Transverse colon (tissue), 4 donors: ENCODE measurements around the gene CAMKK1. TPM values are rescaled to one million over a fixed set of nuclear protein-coding genes. Genes with fewer than 3 reads are reported as not detected.
"Not testable (repeated sequence)": the region's sequence is repeated elsewhere in the genome, so short reads cannot be mapped to it uniquely, and the experiment has no call there.

Source experiments
- DNase-seq: peaks from one replicate; pipeline ENCODE4 v3.0.0-alpha.2; 2019
- H3K27ac ChIP-seq, 4 donors: fragments of 200-600 bp; sonication (generic); 2 replicates each; pipeline ENCODE4 v1.5.1; 2016 to 2018; ENCODE audit warnings: inconsistent platforms in 4 of 4
- H3K27me3 ChIP-seq: fragments of 200-600 bp; sonication (generic); 2 replicates; pipeline ENCODE4 v1.5.1; 2017; ENCODE audit warnings: inconsistent platforms
- H3K36me3 ChIP-seq, 4 donors: fragments of 200-600 bp; sonication (generic); 2 replicates each; pipeline ENCODE4 v1.5.1; 2017 to 2019; ENCODE audit warnings: inconsistent platforms in 4 of 4
- H3K4me1 ChIP-seq, 4 donors: fragments of 200-600 bp; sonication (generic); 2 replicates each; pipeline ENCODE4 v1.5.1; 2017 to 2020; ENCODE audit warnings: inconsistent platforms in 4 of 4
- H3K4me3 ChIP-seq, 4 donors: fragments of 200-600 bp; sonication (generic); 1 replicate in 1 of 4; 2 replicates in 3 of 4; pipeline versions ENCODE4 v1.5.1 to v1.6.1; 2017 to 2019; ENCODE audit warnings: inconsistent platforms in 4 of 4
- H3K9me3 ChIP-seq, 2 donors: fragments of 200-600 bp; sonication (generic); 2 replicates each; pipeline ENCODE4 v1.5.1; 2017 to 2019; ENCODE audit warnings: inconsistent platforms in 2 of 2
- CTCF ChIP-seq, 5 experiments: fragments of 200-600 bp in 3 of 5; fragments of 450-650 bp in 2 of 5; sonication (generic) in 3 of 5; IDR thresholded peaks; 1 replicate in 2 of 5; 2 replicates in 3 of 5; pipeline ENCODE4 v1.5.1; 2016 to 2017; ENCODE audit warnings: antibody characterized with exemption in 5 of 5, inconsistent platforms in 3 of 5, mild to moderate bottlenecking in 2 of 5, moderate library complexity in 1 of 5
- EP300 ChIP-seq: sonication (generic); formaldehyde crosslinking; IDR thresholded peaks from one replicate; pipeline ENCODE4 v1.6.1; 2017; ENCODE audit warnings: antibody characterized with exemption, low read depth
- POLR2A ChIP-seq: fragments of 450-650 bp; IDR thresholded peaks from one replicate; pipeline ENCODE4 v1.6.1; 2016; ENCODE audit warnings: antibody characterized with exemption, mild to moderate bottlenecking, moderate library complexity
- POLR2AphosphoS5 ChIP-seq, 3 donors: sonication (generic); formaldehyde crosslinking; IDR thresholded peaks; one replicate each; pipeline ENCODE4 v1.6.1; 2016; ENCODE audit warnings: antibody characterized with exemption in 3 of 3
- WGBS, 2 donors: methylation state at CpG; one replicate each; pipeline ENCODE4 v1.1.5; 2018; ENCODE audit warnings: low coverage in 1 of 2; 5-methylcytosine and 5-hydroxymethylcytosine counted together
- in situ Hi-C, 4 donors: fragments of 200-750 bp; cut with MboI; loops; one replicate each; pipeline versions ENCODE4 v1.15.0 to v1.15.1; 2017; ENCODE audit warnings: low sequenced_read_pairs in 3 of 4, low pct_ligation_motif_present in 1 of 4, low pct_unique_long_range_greater_than_20kb in 1 of 4
- intact Hi-C: fragments of 100-400 bp; cut with DNase I; formaldehyde crosslinking; loops from one replicate; pipeline ENCODE4 v1.15.1; 2023; ENCODE audit warnings: low total_unique reads
- total RNA-seq, 4 donors: library from RNA; depleted of rRNA; stranded (reverse); fragments of >200 nt; gene quantifications; one replicate each; pipeline ENCODE4 v1.1.0, GENCODE V29; 2016

The CAMKK1 gene
- total RNA-seq, 4 donors from 2014 or later, result 2.9 to 31.0 (median 5.0) TPM

- peak; percentile 93 for DNase-seq
- TF ChIP-seq CTCF (IDR thresholded peaks at IDR 0.05) (peak; percentile 88 to 98 (median 97)), POLR2A (peak; percentile 93), EP300 (no peak), POLR2AphosphoS5 (IDR thresholded peaks at IDR 0.05) (peak; percentile 88 to 94 (median 91))
- 0 to 1% methylated on average over 2 to 73 of the region's 76 CpGs for WGBS, 2 donors
- Histone ChIP-seq H3K4me1 (peaks cover 0 to 25% (median 13%) of the 10 kb centered on the region in 4 donors), H3K4me3 (peak within 1 kb of the TSS; percentile 73 to 99 (median 89)), H3K27ac (peak within 1 kb of the TSS; percentile 85 to 97 (median 93)), H3K27me3 (no peaks in the 10 kb centered on the region), H3K9me3 (no peaks in the 10 kb centered on the region), H3K36me3 (peaks cover 0 to under 1% (median 0%) of the 10 kb centered on the region in 4 donors)
- intact Hi-C loops (no loop called here), in situ Hi-C loops (loop anchor here in 2 of 4 donors (25.0 kb wide), 1 partner anchor 109 kb away; no protein-coding TSS in a partner anchor)
Observed at GRCh38 chr17:3845621-3846436, 47.0 kb downstream of the CAMKK1 start, which contains the start of gene NCBP3. NCBP3 (minus strand) TSS chr17:3846246; CDS start chr17:3846223, 23 bp downstream.

- TF ChIP-seq POLR2A, result no peak
- no peak for TF ChIP-seq CTCF (IDR thresholded peaks at IDR 0.05)
- no peak for TF ChIP-seq EP300
- TF ChIP-seq POLR2AphosphoS5 (IDR thresholded peaks at IDR 0.05), result no peak
- intact Hi-C loops (no loop called here), in situ Hi-C loops (loop anchor here in 2 of 4 donors (25.0 kb wide), 1 partner anchor 108 kb away; no protein-coding TSS in a partner anchor)
Observed at GRCh38 chr17:3845291-3845620, 47.6 kb downstream of the CAMKK1 start.

GRCh38 chr17:3844556-3844955 is 48.3 kb downstream of the CAMKK1 start:
- WGBS, 2 donors, result 89 to 95% methylated on average over 14 to 19 of the region's 19 CpGs
- H3K27me3 ChIP-seq, H3K9me3 ChIP-seq, intact Hi-C loops, DNase-seq, H3K4me3 ChIP-seq: not testable (repeated sequence)
- in situ Hi-C loops, result loop anchor here in 2 of 4 donors (25.0 kb wide), 1 partner anchor 107 kb away; no protein-coding TSS in a partner anchor
- H3K4me1 ChIP-seq, result peaks cover 0 to 25% (median 13%) of the 10 kb centered on the region in 4 donors
- peak overlapping the region in 1 of 4 donors; percentile 15 for H3K27ac ChIP-seq
- peaks cover 0 to 13% (median 3%) of the 10 kb centered on the region in 4 donors for H3K36me3 ChIP-seq

More at GRCh38 chr17:3845291-3845620, 47.6 kb downstream of the CAMKK1 start:
- no peaks in the 10 kb centered on the region for H3K9me3 ChIP-seq
- H3K4me1 ChIP-seq, result peaks cover 0 to 25% (median 13%) of the 10 kb centered on the region in 4 donors
- H3K36me3 ChIP-seq, result peaks cover 0 to 6% (median under 1%) of the 10 kb centered on the region in 4 donors
- peak overlapping the region; percentile 73 to 99 (median 89) for H3K4me3 ChIP-seq
- WGBS, 2 donors, result 5% methylated on average over 7 of the region's 8 CpGs; no CpG with 5 or more reads in 1 of the 2 donors
- H3K27ac ChIP-seq, result peak overlapping the region; percentile 85 to 97 (median 93)
- no peaks in the 10 kb centered on the region for H3K27me3 ChIP-seq
- DNase-seq, result peak; percentile 24

- H3K9me3 ChIP-seq, result no peaks in the 10 kb centered on the region
- in situ Hi-C loops, result loop anchor here in 2 of 4 donors (25.0 kb wide), 1 partner anchor 107 kb away; no protein-coding TSS in a partner anchor
- 0 to 23% methylated on average over 1 to 3 of the region's 3 CpGs for WGBS, 2 donors
- peak overlapping the region in 1 of 4 donors; percentile 15 for H3K27ac ChIP-seq
- H3K27me3 ChIP-seq, result no peaks in the 10 kb centered on the region
- intact Hi-C loops, result no loop called here
- no peak overlapping the region for H3K4me3 ChIP-seq
- no peak for TF ChIP-seq POLR2AphosphoS5 (IDR thresholded peaks at IDR 0.05)
- no peak for TF ChIP-seq EP300
- peak; percentile 44 to 65 (median 48) for TF ChIP-seq CTCF (IDR thresholded peaks at IDR 0.05)
- H3K36me3 ChIP-seq, result peaks cover 0 to 14% (median 4%) of the 10 kb centered on the region in 4 donors
- peaks cover under 1 to 28% (median 13%) of the 10 kb centered on the region in 4 donors for H3K4me1 ChIP-seq
- peak; percentile 62 for DNase-seq
Observed at GRCh38 chr17:3843935-3844516, 48.8 kb downstream of the CAMKK1 start.
